H9 (cell line): ENCODE results near the gene LRRFIP1. TPM values are rescaled to one million over a fixed set of nuclear protein-coding genes. Genes with fewer than 3 reads are reported as not detected.

Source experiments
- DNase-seq: peaks from one replicate; pipeline ENCODE4 v3.0.0-alpha.2; 2017
- H2AFZ ChIP-seq: one replicate; pipeline ENCODE4 v1.6.1; 2013; ENCODE audit warnings: mild to moderate bottlenecking, low read length, control low read depth, moderate library complexity
- H2AK5ac ChIP-seq: 2 replicates; pipeline ENCODE4 v1.6.1; 2013; ENCODE audit warnings: low read length, control low read depth, mixed read lengths; ENCODE audit not compliant: insufficient read length
- H2BK120ac ChIP-seq: one replicate; pipeline ENCODE4 v1.6.1; 2013; ENCODE audit warnings: low read depth, mild to moderate bottlenecking, low read length, control low read depth, inconsistent platforms; ENCODE audit not compliant: poor library complexity, severe bottlenecking
- H2BK12ac ChIP-seq: 2 replicates; pipeline ENCODE4 v1.6.1; 2013; ENCODE audit warnings: low read length, control low read depth, mixed read lengths, low read depth; ENCODE audit not compliant: insufficient read length
- H2BK15ac ChIP-seq: 2 replicates; pipeline ENCODE4 v1.6.1; 2013; ENCODE audit warnings: low read depth, low read length, control low read depth
- H2BK20ac ChIP-seq: one replicate; pipeline ENCODE4 v1.6.1; 2013; ENCODE audit warnings: low read depth, mild to moderate bottlenecking, low read length, control low read depth, inconsistent platforms; ENCODE audit not compliant: poor library complexity, severe bottlenecking
- H2BK5ac ChIP-seq: 2 replicates; pipeline ENCODE4 v1.6.1; 2013; ENCODE audit warnings: low read length, control low read depth, mixed read lengths; ENCODE audit not compliant: insufficient read length
- H3K14ac ChIP-seq: 2 replicates; pipeline ENCODE4 v1.6.1; 2013; ENCODE audit warnings: low read length, control low read depth; ENCODE audit not compliant: insufficient read depth
- H3K18ac ChIP-seq: 2 replicates; pipeline ENCODE4 v1.6.1; 2013; ENCODE audit warnings: low read depth, mild to moderate bottlenecking, mixed read lengths, low read length, control low read depth; ENCODE audit not compliant: insufficient read length
- H3K23ac ChIP-seq: 2 replicates; pipeline ENCODE4 v1.6.1; 2013; ENCODE audit warnings: low read length, control low read depth, mixed read lengths, low read depth; ENCODE audit not compliant: insufficient read length
- H3K23me2 ChIP-seq: 2 replicates; pipeline ENCODE4 v1.6.1; 2013; ENCODE audit warnings: low read depth, mild to moderate bottlenecking, mixed read lengths, low read length, control low read depth; ENCODE audit not compliant: insufficient read length, poor library complexity, severe bottlenecking
- H3K27ac ChIP-seq: 2 replicates; pipeline ENCODE4 v1.5.1; 2013; ENCODE audit warnings: low read length, control low read depth, mixed read lengths, low read depth; ENCODE audit not compliant: insufficient read length
- H3K27me3 ChIP-seq: 2 replicates; pipeline ENCODE4 v1.6.1; 2013; ENCODE audit warnings: low read length, control low read depth, inconsistent platforms; ENCODE audit not compliant: insufficient read depth
- H3K4ac ChIP-seq: 2 replicates; pipeline ENCODE4 v1.6.1; 2013; ENCODE audit warnings: low read depth, mild to moderate bottlenecking, control low read depth, inconsistent platforms, low read length, moderate library complexity
- H3K4me1 ChIP-seq: 2 replicates; pipeline ENCODE4 v1.6.1; 2013; ENCODE audit warnings: low read length, control low read depth, inconsistent platforms; ENCODE audit not compliant: insufficient read depth
- H3K4me2 ChIP-seq: 2 replicates; pipeline ENCODE4 v1.6.1; 2013; ENCODE audit warnings: low read length, control low read depth, mixed read lengths; ENCODE audit not compliant: insufficient read length, insufficient read depth
- H3K56ac ChIP-seq: 2 replicates; pipeline ENCODE4 v1.6.1; 2013; ENCODE audit warnings: low read depth, mild to moderate bottlenecking, mixed read lengths, low read length, control low read depth; ENCODE audit not compliant: insufficient read length
- H3K79me1 ChIP-seq: 2 replicates; pipeline ENCODE4 v1.6.1; 2013; ENCODE audit warnings: low read depth, mild to moderate bottlenecking, moderate library complexity, low read length, control low read depth, inconsistent platforms; ENCODE audit not compliant: insufficient read depth, poor library complexity, severe bottlenecking
- H3K79me2 ChIP-seq: 2 replicates; pipeline ENCODE4 v1.6.1; 2013; ENCODE audit warnings: low read length, control low read depth, inconsistent platforms; ENCODE audit not compliant: insufficient read depth
- H3K9ac ChIP-seq: 2 replicates; pipeline ENCODE4 v1.6.1; 2013; ENCODE audit warnings: low read length, control low read depth, mixed read lengths; ENCODE audit not compliant: insufficient read length; ENCODE audit errors: extremely low read depth
- H3K9me3 ChIP-seq: one replicate; pipeline ENCODE4 v1.6.1; 2013; ENCODE audit warnings: low read depth, low read length, inconsistent platforms; ENCODE audit not compliant: control insufficient read depth
- H3T11ph ChIP-seq: one replicate; pipeline ENCODE4 v1.6.1; 2013; ENCODE audit warnings: mild to moderate bottlenecking, low read length, control low read depth, inconsistent platforms
- H4K20me1 ChIP-seq: one replicate; pipeline ENCODE4 v1.6.1; 2013; ENCODE audit not compliant: control insufficient read depth, insufficient read length, insufficient read depth
- H4K5ac ChIP-seq: 2 replicates; pipeline ENCODE4 v1.6.1; 2013; ENCODE audit warnings: low read depth, mild to moderate bottlenecking, mixed read lengths, low read length, control low read depth; ENCODE audit not compliant: insufficient read length
- H4K8ac ChIP-seq: replicated peaks from 2 replicates; pipeline ENCODE4 v1.6.1; 2013; ENCODE audit warnings: low read length, control low read depth, mixed read lengths, low read depth; ENCODE audit not compliant: insufficient read length
- H4K91ac ChIP-seq: 2 replicates; pipeline ENCODE4 v1.6.1; 2013; ENCODE audit warnings: low read depth, mild to moderate bottlenecking, moderate library complexity, mixed read lengths, low read length, control low read depth; ENCODE audit not compliant: insufficient read length
- H3K27ac Mint-ChIP-seq, 3 experiments: 2 replicates in 2 of 3; 3 replicates in 1 of 3; pipeline ENCODE4 v1.8.0; 2020 to 2021; ENCODE audit warnings: mixed read lengths in 3 of 3, mild to moderate bottlenecking in 1 of 3, moderate library complexity in 1 of 3
- H3K27me3 Mint-ChIP-seq: 2 replicates; pipeline ENCODE4 v1.8.0; 2021; ENCODE audit warnings: low read depth, mild to moderate bottlenecking, moderate library complexity, mixed read lengths
- H3K36me3 Mint-ChIP-seq, 3 experiments: 2 replicates in 2 of 3; 3 replicates in 1 of 3; pipeline ENCODE4 v1.8.0; 2020 to 2021; ENCODE audit warnings: low read depth in 3 of 3, mixed read lengths in 3 of 3; ENCODE audit not compliant: insufficient read depth in 1 of 3
- H3K4me1 Mint-ChIP-seq, 2 experiments: 2 replicates each; pipeline ENCODE4 v1.8.0; 2020; ENCODE audit warnings: mixed read lengths in 2 of 2
- H3K4me3 Mint-ChIP-seq, 2 experiments: 2 replicates in 1 of 2; 3 replicates in 1 of 2; pipeline ENCODE4 v1.8.0; 2020 to 2021; ENCODE audit warnings: mild to moderate bottlenecking in 2 of 2, mixed read lengths in 2 of 2, moderate library complexity in 1 of 2
- H3K9me3 Mint-ChIP-seq, 2 experiments: 2 replicates in 1 of 2; 3 replicates in 1 of 2; pipeline ENCODE4 v1.8.0; 2020; ENCODE audit warnings: mild to moderate bottlenecking in 2 of 2, mixed read lengths in 2 of 2, moderate library complexity in 1 of 2
- WGBS: extraction: QIAGEN DNeasy Blood & Tissue Kit; methylation state at CpG from one replicate; pipeline ENCODE4 v1.1.7; 2013; ENCODE audit warnings: missing lambda C conversion rate, low lambda C conversion rate, mixed read lengths; ENCODE audit not compliant: insufficient read length; ENCODE audit errors: extremely low coverage; 5-methylcytosine and 5-hydroxymethylcytosine counted together
- total RNA-seq: library from RNA; stranded (reverse); gene quantifications from 2 replicates; pipeline ENCODE4 v1.2.1, GENCODE V29; 2021
- TF ChIP-seq, protein P1 (sequence below): fragments of 200-600 bp; sonication (generic); conservative IDR thresholded peaks from 3 replicates; pipeline ENCODE4 v1.8.0; 2021; ENCODE audit warnings: antibody characterized with exemption, mild to moderate bottlenecking

The LRRFIP1 gene
- total RNA-seq, 1 experiment from 2014 or later, result 38.5 TPM

GRCh38 chr2:237665713-237666143 is 38.3 kb downstream of the LRRFIP1 start:
- WGBS, result no CpG with 5 or more reads among the region's 7 CpGs
- H3K14ac ChIP-seq, result no peak overlapping the region
- no peak overlapping the region for H2BK12ac ChIP-seq
- H3K4me1 Mint-ChIP-seq, result peaks cover 42 to 50% of the 10 kb centered on the region in 2 experiments
- no peak overlapping the region for H3K27ac ChIP-seq
- no peaks in the 10 kb centered on the region for H3K79me2 ChIP-seq
- no peak overlapping the region for H2BK15ac ChIP-seq
- H3K9me3 Mint-ChIP-seq, result no peaks in the 10 kb centered on the region
- H2BK120ac ChIP-seq, result no peak overlapping the region
- peak overlapping the region in 1 of 2 experiments; percentile 21; a peak in 2 of 5 replicates for H3K4me3 Mint-ChIP-seq
- H3K18ac ChIP-seq, result no peak overlapping the region
- H3K56ac ChIP-seq, result no peak overlapping the region
- no peak overlapping the region for H4K5ac ChIP-seq
- H3K79me1 ChIP-seq, result no peaks in the 10 kb centered on the region
- H3K23me2 ChIP-seq, result peaks cover 3% of the 10 kb centered on the region
- H3T11ph ChIP-seq, result no peak overlapping the region
- peak; percentile 68 for DNase-seq
- no peak overlapping the region for H4K91ac ChIP-seq
- H3K27ac Mint-ChIP-seq, result peak overlapping the region in 1 of 3 experiments; percentile 45; a peak in 1 of 7 replicates
- H2BK5ac ChIP-seq, result no peak overlapping the region
- no peaks in the 10 kb centered on the region for H3K9me3 ChIP-seq
- H3K4me1 ChIP-seq, result no peaks in the 10 kb centered on the region
- no peak overlapping the region for H4K8ac ChIP-seq
- no peaks in the 10 kb centered on the region for H4K20me1 ChIP-seq
- H3K4me2 ChIP-seq, result no peak overlapping the region
- peaks cover 3% of the 10 kb centered on the region; the same call in 1 of the 2 replicates for H3K27me3 Mint-ChIP-seq
- H3K36me3 Mint-ChIP-seq, result no peaks in the 10 kb centered on the region; a peak in 3 of 7 replicates
- no peak overlapping the region for H2AK5ac ChIP-seq
- H3K4ac ChIP-seq, result no peak overlapping the region
- no peaks in the 10 kb centered on the region for H3K27me3 ChIP-seq
- H3K23ac ChIP-seq, result no peak overlapping the region
- TF ChIP-seq, protein P1, sequence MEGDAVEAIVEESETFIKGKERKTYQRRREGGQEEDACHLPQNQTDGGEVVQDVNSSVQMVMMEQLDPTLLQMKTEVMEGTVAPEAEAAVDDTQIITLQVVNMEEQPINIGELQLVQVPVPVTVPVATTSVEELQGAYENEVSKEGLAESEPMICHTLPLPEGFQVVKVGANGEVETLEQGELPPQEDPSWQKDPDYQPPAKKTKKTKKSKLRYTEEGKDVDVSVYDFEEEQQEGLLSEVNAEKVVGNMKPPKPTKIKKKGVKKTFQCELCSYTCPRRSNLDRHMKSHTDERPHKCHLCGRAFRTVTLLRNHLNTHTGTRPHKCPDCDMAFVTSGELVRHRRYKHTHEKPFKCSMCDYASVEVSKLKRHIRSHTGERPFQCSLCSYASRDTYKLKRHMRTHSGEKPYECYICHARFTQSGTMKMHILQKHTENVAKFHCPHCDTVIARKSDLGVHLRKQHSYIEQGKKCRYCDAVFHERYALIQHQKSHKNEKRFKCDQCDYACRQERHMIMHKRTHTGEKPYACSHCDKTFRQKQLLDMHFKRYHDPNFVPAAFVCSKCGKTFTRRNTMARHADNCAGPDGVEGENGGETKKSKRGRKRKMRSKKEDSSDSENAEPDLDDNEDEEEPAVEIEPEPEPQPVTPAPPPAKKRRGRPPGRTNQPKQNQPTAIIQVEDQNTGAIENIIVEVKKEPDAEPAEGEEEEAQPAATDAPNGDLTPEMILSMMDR, result no peak
- H3K9ac ChIP-seq, result no peak overlapping the region
- no peak overlapping the region for H2AFZ ChIP-seq
- H2BK20ac ChIP-seq, result no peak overlapping the region
